A549 (cell line): ENCODE measurements around the gene FARSB. TPM values are rescaled to one million over a fixed set of nuclear protein-coding genes. Genes with fewer than 3 reads are reported as not detected.
"Not testable (repeated sequence)": the region's sequence is repeated elsewhere in the genome, so short reads cannot be mapped to it uniquely, and the experiment has no call there.

Experiments used
- ATAC-seq, 2 experiments: fragments of 200-7000 bp in 1 of 2; fragments of >200 bp in 1 of 2; cut with Nextera tagmentation in 1 of 2; cut with Tn5 transposase in 1 of 2; 3 replicates each; pipeline versions ENCODE4 v1.8.0 to v1.9.1; 2018 to 2020; ENCODE audit warnings: mild to moderate bottlenecking in 1 of 2, moderate library complexity in 1 of 2
- CTCF ChIA-PET: fragments of 300-600 bp; sonication (Branson Sonifier 250); formaldehyde crosslinking; extraction: SDS; loops from one replicate; lab custom pipeline; 2021; ENCODE audit warnings: antibody characterized with exemption, inconsistent platforms; lab: Yijun Ruan, JAX
- POLR2A ChIA-PET: fragments of 350-600 bp; formaldehyde crosslinking; extraction: SDS; loops from one replicate; lab custom pipeline; 2021; ENCODE audit warnings: antibody characterized with exemption, inconsistent platforms; lab: Yijun Ruan, JAX
- DNase-seq, 2 experiments: peaks; one replicate each; pipeline versions ENCODE4 v3.0.0 to v3.0.0-alpha.2; 2011 to 2016; ENCODE audit warnings: low read depth in 1 of 2, low spot score in 1 of 2
- FAIRE-seq: peaks from 2 replicates; lab custom pipeline; 2011; peaks lifted over from hg19 to GRCh38; lab: Jason Lieb, UNC
- H3K27ac ChIP-seq, 2 experiments: fragments of >200 bp; sonication (Bioruptor Twin); formaldehyde crosslinking; 3 replicates each; pipeline ENCODE4 v1.5.1; 2016 to 2017
- H3K4me1 ChIP-seq: fragments of >200 bp; sonication (Bioruptor Twin); formaldehyde crosslinking; 3 replicates; pipeline ENCODE4 v1.6.1; 2016
- H3K4me2 ChIP-seq: fragments of >200 bp; sonication (Bioruptor Twin); formaldehyde crosslinking; 3 replicates; pipeline ENCODE4 v1.6.1; 2016
- H3K4me3 ChIP-seq: fragments of >200 bp; sonication (Bioruptor Twin); formaldehyde crosslinking; 3 replicates; pipeline ENCODE4 v1.5.1; 2016
- H3K9me3 ChIP-seq: fragments of >200 bp; sonication (Bioruptor Twin); formaldehyde crosslinking; 3 replicates; pipeline ENCODE4 v1.6.1; 2016
- ATOH8 ChIP-seq: fragments of 250-450 bp; sonication (Bioruptor Pico); IDR thresholded peaks from 2 replicates; pipeline ENCODE4 v1.5.0; 2020; ENCODE audit warnings: low read depth, mild to moderate bottlenecking, moderate library complexity
- BHLHE40 ChIP-seq: IDR thresholded peaks from 2 replicates; pipeline ENCODE4 v1.6.1; 2012; ENCODE audit warnings: low read depth, low read length, inconsistent platforms
- CBX2 ChIP-seq: fragments of 200-600 bp; sonication (generic); IDR thresholded peaks from 2 replicates; pipeline ENCODE4 v1.6.1; 2016; ENCODE audit warnings: low read depth, mild to moderate bottlenecking, borderline replicate concordance
- CEBPB ChIP-seq, 2 experiments: fragments of >200 bp in 1 of 2; sonication (Bioruptor Twin) in 1 of 2; formaldehyde crosslinking in 1 of 2; IDR thresholded peaks; 2 replicates each; pipeline ENCODE4 v1.6.1; 2012 to 2016
- CHD2 ChIP-seq: fragments of 150-350 bp; IDR thresholded peaks from 2 replicates; pipeline ENCODE4 v1.6.1; 2014; ENCODE audit warnings: low read length; ENCODE audit not compliant: partially characterized antibody
- CTCF ChIP-seq: fragments of >200 bp; sonication (Bioruptor Twin); formaldehyde crosslinking; IDR thresholded peaks from 3 replicates; pipeline ENCODE4 v1.5.1; 2016
- E2F6 ChIP-seq: IDR thresholded peaks from 2 replicates; pipeline ENCODE4 v1.6.1; 2012; ENCODE audit warnings: low read depth, borderline replicate concordance
- EHF ChIP-seq: fragments of 250-450 bp; sonication (Bioruptor Pico); IDR thresholded peaks from 2 replicates; pipeline ENCODE4 v1.5.0; 2020; ENCODE audit warnings: mild to moderate bottlenecking
- EP300 ChIP-seq, 2 experiments: fragments of >200 bp; sonication (Bioruptor Twin); formaldehyde crosslinking; IDR thresholded peaks; 2 replicates in 1 of 2; 3 replicates in 1 of 2; pipeline ENCODE4 v1.6.1; 2016 to 2017
- FOSB ChIP-seq: fragments of 250-450 bp; sonication (Bioruptor Pico); IDR thresholded peaks from 2 replicates; pipeline ENCODE4 v1.5.0; 2020; ENCODE audit warnings: mild to moderate bottlenecking, moderate library complexity
- FOXS1 ChIP-seq: fragments of 250-450 bp; sonication (Bioruptor Pico); IDR thresholded peaks from 2 replicates; pipeline ENCODE4 v1.5.0; 2020; ENCODE audit warnings: mild to moderate bottlenecking, moderate library complexity
- HDAC2 ChIP-seq: fragments of 200-600 bp; sonication (generic); IDR thresholded peaks from 2 replicates; pipeline ENCODE4 v1.6.1; 2016
- HMGXB4 ChIP-seq: fragments of 250-450 bp; sonication (Bioruptor Pico); IDR thresholded peaks from 2 replicates; pipeline ENCODE4 v1.5.0; 2021; ENCODE audit warnings: mild to moderate bottlenecking, moderate library complexity, borderline replicate concordance
- HOXA7 ChIP-seq: fragments of 250-450 bp; sonication (Bioruptor Pico); IDR thresholded peaks from 2 replicates; pipeline ENCODE4 v1.5.0; 2020; ENCODE audit warnings: mild to moderate bottlenecking, moderate library complexity
- HOXB13 ChIP-seq: fragments of 250-450 bp; sonication (Bioruptor Pico); IDR thresholded peaks from 2 replicates; pipeline ENCODE4 v1.5.0; 2020; ENCODE audit warnings: low read depth, mild to moderate bottlenecking, moderate library complexity
- JUNB ChIP-seq: fragments of >200 bp; sonication (Bioruptor Twin); formaldehyde crosslinking; IDR thresholded peaks from 2 replicates; pipeline ENCODE4 v1.6.1; 2016
- MAFK ChIP-seq: fragments of 450-650 bp; IDR thresholded peaks from 2 replicates; pipeline ENCODE4 v1.6.1; 2014; ENCODE audit not compliant: partially characterized antibody
- MAX ChIP-seq: IDR thresholded peaks from 2 replicates; pipeline ENCODE4 v1.6.1; 2012
- MAZ ChIP-seq: fragments of 150-350 bp; IDR thresholded peaks from 2 replicates; pipeline ENCODE4 v1.6.1; 2014; ENCODE audit warnings: antibody characterized with exemption, low read depth, low read length, borderline replicate concordance
- NFE2L2 ChIP-seq: fragments of 150-350 bp; conservative IDR thresholded peaks from 2 replicates; pipeline ENCODE4 v1.6.1; 2014; ENCODE audit warnings: low read length
- NR3C1 ChIP-seq: fragments of >200 bp; sonication (Bioruptor Twin); formaldehyde crosslinking; IDR thresholded peaks from 3 replicates; pipeline ENCODE4 v1.6.1; 2017
- POLR2AphosphoS2 ChIP-seq: conservative IDR thresholded peaks from 2 replicates; pipeline ENCODE4 v1.6.1; 2012; ENCODE audit warnings: low read length, improper control_type of control experiment, inconsistent platforms
- RAD21 ChIP-seq, 2 experiments: fragments of >200 bp in 1 of 2; sonication (Bioruptor Twin) in 1 of 2; formaldehyde crosslinking in 1 of 2; IDR thresholded peaks in 1 of 2; conservative IDR thresholded peaks in 1 of 2; 2 replicates in 1 of 2; 3 replicates in 1 of 2; pipeline ENCODE4 v1.6.1; 2012 to 2018; ENCODE audit warnings: inconsistent platforms in 1 of 2
- RFX5 ChIP-seq: fragments of 450-650 bp; IDR thresholded peaks from 2 replicates; pipeline ENCODE4 v1.7.1; 2014; ENCODE audit warnings: antibody characterized with exemption, mild to moderate bottlenecking, moderate library complexity
- RNF2 ChIP-seq: fragments of 200-600 bp; sonication (generic); IDR thresholded peaks from 2 replicates; pipeline ENCODE4 v1.6.1; 2016; ENCODE audit warnings: low read depth, mild to moderate bottlenecking, antibody characterized with exemption, moderate library complexity, borderline replicate concordance
- SMC3 ChIP-seq: fragments of >200 bp; sonication (Bioruptor Twin); formaldehyde crosslinking; IDR thresholded peaks from 3 replicates; pipeline ENCODE4 v1.6.1; 2018; ENCODE audit warnings: inconsistent platforms
- SREBF2 ChIP-seq: fragments of 450-650 bp; IDR thresholded peaks from 2 replicates; pipeline ENCODE4 v1.6.1; 2014; ENCODE audit warnings: mild to moderate bottlenecking, moderate library complexity
- TP53 ChIP-seq: fragments of 250-450 bp; sonication (Bioruptor Pico); IDR thresholded peaks from 2 replicates; pipeline ENCODE4 v1.5.0; 2021; ENCODE audit warnings: mild to moderate bottlenecking, moderate library complexity
- ZC3H11A ChIP-seq: fragments of 450-650 bp; IDR thresholded peaks from 2 replicates; pipeline ENCODE4 v1.6.1; 2014; ENCODE audit warnings: antibody characterized with exemption, mild to moderate bottlenecking
- ZNF302 ChIP-seq: fragments of 250-450 bp; sonication (Bioruptor Pico); IDR thresholded peaks from 2 replicates; pipeline ENCODE4 v1.9.0; 2021; ENCODE audit warnings: inconsistent platforms, mild to moderate bottlenecking, moderate library complexity
- WGBS: methylation state at CpG from one replicate; pipeline ENCODE4 v1.1.6; 2017; ENCODE audit errors: missing lambda C conversion rate; 5-methylcytosine and 5-hydroxymethylcytosine counted together
- polyA plus RNA-seq, 4 experiments: library from polyadenylated mRNA; depleted of rRNA in 3 of 4; stranded (reverse); fragments of >200 nt; fragmentation: RNase III in 1 of 4; extraction: RNeasy Plus Mini Kit Qiagen cat#74134 plus additional on column Dnase treatment in 1 of 4; gene quantifications; 2 replicates in 3 of 4; 3 replicates in 1 of 4; pipeline ENCODE4 v1.2.3, GENCODE V29; 2011 to 2017

Gene FARSB
- polyA plus RNA-seq, 2 of the 4 experiments (the other 2 are of a cell fraction) = 41.0 to 77.4 TPM

- Histone ChIP-seq H3K4me3 (no peak overlapping the region), H3K4me1 (no peaks in the 10 kb centered on the region), H3K4me2 (no peak overlapping the region), H3K9me3 (0 out of 3 replicates have a peak, but pooled peaks cover 2% of the 10 kb centered on the region), H3K27ac (no peak overlapping the region)
- WGBS = 70% methylated on average over 4 of the region's 4 CpGs
- ATAC-seq (no peak), FAIRE-seq (no peak), DNase-seq (no peak)
- TF ChIP-seq CBX2 = no peak
- no peak for TF ChIP-seq RFX5
- no peak for TF ChIP-seq NR3C1
- no peak for TF ChIP-seq MAFK
- no peak for TF ChIP-seq CEBPB (IDR thresholded peaks at IDR 0.05)
- no peak for TF ChIP-seq E2F6
- no peak for TF ChIP-seq EHF
- TF ChIP-seq MAX = no peak
- TF ChIP-seq FOXS1 (CRISPR knock-in tag) = no peak
- TF ChIP-seq SREBF2 = no peak
- TF ChIP-seq HDAC2 = no peak
- no peak for TF ChIP-seq HOXB13
- TF ChIP-seq EP300 (IDR thresholded peaks at IDR 0.05) = no peak
- no peak for TF ChIP-seq POLR2AphosphoS2
- no peak for TF ChIP-seq NFE2L2
- TF ChIP-seq JUNB = no peak
- no peak for TF ChIP-seq HMGXB4 (CRISPR knock-in tag)
- ChIA-PET POLR2A (no interaction called here), CTCF (interaction anchor here (0.6 to 2.8 kb wide), 7 partner anchors 7 to 241 kb away, joined by 3 to 19 read pairs (median 3); no protein-coding TSS in a partner anchor)
Observed at GRCh38 chr2:222698276-222698675, 42.4 kb upstream of the FARSB start.

- ChIA-PET POLR2A (no interaction called here), CTCF (interaction anchor here (0.6 to 1.8 kb wide), 9 partner anchors 10 to 1106 kb away, joined by 3 to 13 read pairs (median 3); no protein-coding TSS in a partner anchor)
- WGBS = 5% methylated on average over 1 of the region's 1 CpG
- Histone ChIP-seq H3K4me3 (no peak overlapping the region), H3K4me1 (no peaks in the 10 kb centered on the region), H3K9me3 (0 out of 3 replicates have a peak, but pooled peaks cover 2% of the 10 kb centered on the region), H3K27ac (no peak overlapping the region), H3K4me2 (no peak overlapping the region)
- peak; percentile 82 for ATAC-seq
- FAIRE-seq = no peak
- TF ChIP-seq ZNF302 (no peak), BHLHE40 (no peak), CEBPB (IDR thresholded peaks at IDR 0.05) (no peak), MAZ (no peak), NFE2L2 (no peak), MAX (no peak), SMC3 (peak; percentile 47), TP53 (CRISPR knock-in tag) (no peak), CTCF (peak; percentile 59), FOSB (no peak), EP300 (IDR thresholded peaks at IDR 0.05) (no peak), CHD2 (no peak), RNF2 (no peak), ZC3H11A (no peak), CBX2 (no peak), HOXA7 (no peak), ATOH8 (CRISPR knock-in tag) (no peak), E2F6 (no peak), MAFK (no peak), JUNB (no peak), RAD21 (conservative IDR thresholded peaks at IDR 0.05 in 1 of 2, IDR thresholded peaks at IDR 0.05 in 1 of 2) (peak; percentile 64 to 65)
- DNase-seq = peak; percentile 36 to 49
Observed at GRCh38 chr2:222693837-222694236, 37.9 kb upstream of the FARSB start.

- H3K27ac ChIP-seq, ATAC-seq, POLR2A ChIA-PET, H3K4me1 ChIP-seq, FAIRE-seq, H3K9me3 ChIP-seq, H3K4me2 ChIP-seq, H3K4me3 ChIP-seq, DNase-seq: not testable (repeated sequence)
- 44% methylated on average over 5 of the region's 5 CpGs for WGBS
- CTCF ChIA-PET = interaction anchor here (0.6 to 1.7 kb wide), 6 partner anchors 10 to 1106 kb away, joined by 3 to 7 read pairs (median 4); no protein-coding TSS in a partner anchor
Observed at GRCh38 chr2:222693413-222693812, 37.5 kb upstream of the FARSB start.
